Activated naive CD8-positive, alpha-beta T cell treated with anti-CD3 and anti-CD28 coated beads, Interleukin-2, amount 10 ng/mL, durations not matched to agents 7 days and 5 days (primary cell): ENCODE results near the gene MOB3A. TPM values are rescaled to one million over a fixed set of nuclear protein-coding genes. Genes with fewer than 3 reads are reported as not detected.

ENCODE experiments used
- ATAC-seq: fragments of 150-1000 bp; cut with Tn5 transposase; one replicate; pipeline ENCODE4 v1.10.0; 2021; ENCODE audit warnings: low read depth, moderate library complexity
- POLR2A ChIA-PET: fragments of 350-600 bp; sonication (Branson Sonifier 250); formaldehyde crosslinking; loops from one replicate; lab custom pipeline; 2021; ENCODE audit warnings: antibody characterized with exemption; lab: Charles Lee
- DNase-seq: peaks from one replicate; pipeline ENCODE4 v3.0.0; 2021
- H3K27ac Mint-ChIP-seq: one replicate; pipeline ENCODE4 v1.8.0; 2022; ENCODE audit warnings: mild to moderate bottlenecking, mixed read lengths
- H3K27me3 Mint-ChIP-seq: one replicate; pipeline ENCODE4 v1.8.0; 2022; ENCODE audit warnings: mild to moderate bottlenecking, moderate library complexity, mixed read lengths
- H3K36me3 Mint-ChIP-seq: one replicate; pipeline ENCODE4 v1.8.0; 2021; ENCODE audit warnings: mild to moderate bottlenecking, mixed read lengths
- H3K4me1 Mint-ChIP-seq: one replicate; pipeline ENCODE4 v1.8.0; 2021; ENCODE audit warnings: mixed read lengths
- H3K4me3 Mint-ChIP-seq: one replicate; pipeline ENCODE4 v1.8.0; 2022; ENCODE audit warnings: mild to moderate bottlenecking, moderate library complexity, mixed read lengths
- H3K9me3 Mint-ChIP-seq: one replicate; pipeline ENCODE4 v1.8.0; 2021; ENCODE audit warnings: mixed read lengths
- total RNA-seq, 2 experiments: library from RNA; stranded (reverse); gene quantifications; one replicate each; pipeline ENCODE4 v1.2.3, GENCODE V29; 2021

Gene MOB3A
- total RNA-seq, 2 experiments from 2014 or later: 190 to 200 TPM

DNA sequence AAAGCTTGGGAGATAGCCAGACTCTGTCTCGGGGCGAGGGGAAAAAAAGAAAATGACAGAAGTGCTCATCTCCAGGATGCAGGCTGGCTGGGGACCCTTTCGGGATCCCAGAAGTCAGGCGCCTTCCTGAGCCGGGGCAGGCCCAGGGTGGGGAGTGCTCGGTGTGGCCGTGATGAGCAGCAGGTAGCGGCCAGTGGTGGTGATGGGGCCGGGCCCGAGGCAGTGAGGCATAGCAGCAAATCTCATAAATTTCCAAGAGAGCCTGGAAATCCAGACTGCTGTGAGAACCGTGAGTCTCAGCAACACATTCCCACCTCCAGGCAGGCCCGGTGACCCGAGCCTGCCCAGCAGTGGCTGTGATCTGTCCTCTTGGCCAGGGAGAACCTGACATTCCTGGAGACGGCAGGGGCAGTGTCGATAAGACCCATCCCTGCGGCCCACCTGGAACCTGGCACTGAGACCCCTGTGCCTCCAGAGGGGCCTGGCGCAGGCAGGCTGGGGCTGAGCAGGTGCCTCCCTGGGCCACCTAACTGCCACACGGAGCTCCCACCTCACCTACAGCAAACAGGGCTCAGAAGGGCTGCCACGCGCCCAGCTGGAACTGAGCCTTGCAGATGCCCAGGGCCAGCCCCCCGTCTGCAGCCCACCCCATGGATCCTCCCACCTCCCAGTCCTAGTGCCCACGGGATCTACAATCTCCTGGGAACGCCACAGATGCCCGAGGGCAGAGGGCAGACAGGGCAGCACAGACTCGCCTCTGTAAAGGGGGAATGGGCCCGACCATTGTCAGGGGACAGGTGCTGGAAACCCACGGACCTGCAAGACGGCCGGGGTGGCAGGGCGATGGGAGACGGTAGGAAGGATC, 24.0 kb upstream of the MOB3A start:
- POLR2A ChIA-PET: interaction anchor here (0.6 to 0.7 kb wide), 2 partner anchors 113 to 116 kb away, joined by 3 to 5 read pairs; partner anchors contain the start of gene PLEKHJ1
- ATAC-seq (no peak), DNase-seq (no peak)
- Mint-ChIP-seq H3K9me3 (no peaks in the 10 kb centered on the region), H3K27me3 (no peaks in the 10 kb centered on the region), H3K36me3 (peaks cover 8% of the 10 kb centered on the region), H3K4me3 (no peak overlapping the region), H3K27ac (no peak overlapping the region), H3K4me1 (peaks cover 2% of the 10 kb centered on the region)

DNA sequence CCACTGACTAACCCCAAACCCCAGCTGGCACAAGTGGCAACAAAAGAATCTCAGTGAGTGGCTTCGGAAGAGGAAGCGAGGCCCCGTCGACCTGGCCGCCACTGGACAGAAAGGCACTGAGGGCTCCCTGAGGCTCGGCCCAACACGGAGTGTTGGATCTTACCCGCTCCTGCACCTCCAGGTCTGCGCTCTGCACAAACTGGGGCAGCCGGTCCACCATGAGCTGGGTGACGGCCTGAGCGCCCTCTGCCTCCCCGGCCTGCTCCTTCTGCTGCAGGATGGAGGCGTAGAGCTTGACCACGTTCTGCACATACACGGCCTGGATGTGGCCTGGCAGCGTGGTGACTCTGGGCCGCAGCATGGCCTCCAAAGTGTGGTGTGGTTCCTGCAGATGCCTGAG, 22.3 kb upstream of the MOB3A start:
- Mint-ChIP-seq H3K9me3 (no peaks in the 10 kb centered on the region), H3K4me3 (no peak overlapping the region), H3K27me3 (no peaks in the 10 kb centered on the region), H3K27ac (peak overlapping the region; percentile 23), H3K4me1 (peaks cover 4% of the 10 kb centered on the region), H3K36me3 (peaks cover 12% of the 10 kb centered on the region)
- POLR2A ChIA-PET: no interaction called here
- ATAC-seq: no peak
- DNase-seq: no peak

DNA sequence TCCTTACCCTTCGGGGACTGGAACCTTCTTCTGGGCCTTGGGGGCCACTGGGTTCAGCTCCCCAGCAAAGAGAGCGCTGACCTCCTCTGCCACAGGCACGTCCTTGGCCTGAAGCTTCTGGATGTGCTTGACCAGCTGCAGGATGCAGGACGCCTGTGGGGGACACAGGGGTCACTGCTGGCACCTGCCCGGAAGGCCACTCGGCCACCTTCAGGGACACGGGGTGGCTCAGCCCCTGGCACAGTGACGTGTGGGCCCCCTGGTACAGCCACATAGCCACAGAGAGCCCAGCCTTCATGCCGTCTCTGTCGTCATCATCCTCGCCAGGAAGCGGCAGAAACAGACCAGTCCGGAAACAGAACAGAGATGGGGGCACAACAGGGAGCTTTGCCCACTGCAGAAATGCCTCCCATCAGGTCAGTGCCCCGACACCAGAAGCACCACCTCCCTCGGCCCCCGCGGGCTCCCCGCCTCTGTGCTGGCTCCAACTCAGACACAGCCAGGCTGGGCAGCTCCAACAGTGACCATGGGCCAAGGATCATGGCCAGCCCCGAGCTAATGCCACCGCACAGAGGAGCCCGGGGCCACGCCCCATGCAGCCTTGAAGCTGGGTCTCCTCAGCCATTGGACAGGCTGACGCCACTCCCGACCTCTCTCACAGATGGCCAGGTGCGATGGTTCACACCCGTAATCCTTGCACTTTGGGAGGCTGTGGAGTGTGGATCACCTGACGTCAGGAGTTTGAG, 21.3 kb upstream of the MOB3A start:
- H3K27ac Mint-ChIP-seq: no peak overlapping the region
- H3K36me3 Mint-ChIP-seq: peaks cover 12% of the 10 kb centered on the region
- no peak for DNase-seq
- POLR2A ChIA-PET: no interaction called here
- no peaks in the 10 kb centered on the region for H3K9me3 Mint-ChIP-seq
- H3K4me3 Mint-ChIP-seq: no peak overlapping the region
- peaks cover 4% of the 10 kb centered on the region for H3K4me1 Mint-ChIP-seq
- no peak for ATAC-seq
- no peaks in the 10 kb centered on the region for H3K27me3 Mint-ChIP-seq

DNA sequence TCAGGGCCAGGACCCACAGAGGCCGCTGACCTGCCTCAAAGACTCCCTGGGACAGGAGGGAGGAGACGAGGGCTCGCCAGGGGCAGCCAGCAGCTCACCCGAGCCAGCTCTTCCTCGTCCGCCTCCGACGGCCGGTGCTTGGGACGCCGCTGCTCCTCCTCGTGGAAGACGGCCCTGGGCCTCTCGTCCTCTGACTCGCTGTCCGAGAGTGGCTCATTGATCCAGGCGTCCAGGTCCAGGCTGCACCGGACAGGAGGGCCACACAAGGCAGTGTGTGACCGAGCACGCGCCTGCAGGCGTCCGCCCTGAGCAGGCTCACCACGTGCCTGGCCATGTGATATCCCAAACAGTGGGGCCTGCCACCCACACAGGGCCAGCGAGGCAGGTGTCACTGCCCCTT, 20.4 kb upstream of the MOB3A start:
- no peak overlapping the region for H3K27ac Mint-ChIP-seq
- no peaks in the 10 kb centered on the region for H3K9me3 Mint-ChIP-seq
- peaks cover 4% of the 10 kb centered on the region for H3K4me1 Mint-ChIP-seq
- H3K4me3 Mint-ChIP-seq: no peak overlapping the region
- POLR2A ChIA-PET: no interaction called here
- ATAC-seq (no peak), DNase-seq (no peak)
- H3K27me3 Mint-ChIP-seq: no peaks in the 10 kb centered on the region
- H3K36me3 Mint-ChIP-seq: peaks cover 13% of the 10 kb centered on the region

DNA sequence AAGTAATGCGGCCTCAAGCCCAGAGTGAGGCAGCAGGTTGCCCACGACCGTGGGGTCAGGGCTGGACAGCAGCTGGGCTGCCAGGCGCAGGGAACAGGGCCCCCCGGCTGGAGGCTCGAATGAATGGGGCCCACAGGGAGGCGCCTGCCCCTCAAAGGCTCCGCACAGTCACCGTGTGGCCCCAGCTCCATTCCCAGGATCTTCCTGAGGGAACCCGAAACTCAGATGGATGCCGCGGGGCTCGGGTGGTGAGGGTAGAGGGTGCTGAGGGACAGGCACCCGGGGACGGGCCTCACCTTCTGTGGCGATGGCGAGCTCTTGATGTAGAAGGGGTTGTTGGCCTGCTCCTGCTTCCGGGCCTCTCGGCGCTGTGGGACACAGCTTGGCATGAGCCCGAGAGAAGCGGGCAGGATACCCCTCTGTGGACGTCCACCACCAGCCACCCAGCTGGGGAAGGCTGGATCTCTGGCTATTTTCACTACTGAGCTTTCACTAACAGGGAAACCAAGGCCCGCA, 19.8 kb upstream of the MOB3A start:
- no peak overlapping the region for H3K4me3 Mint-ChIP-seq
- no peaks in the 10 kb centered on the region for H3K27me3 Mint-ChIP-seq
- H3K36me3 Mint-ChIP-seq: peaks cover 13% of the 10 kb centered on the region
- ATAC-seq: no peak
- peaks cover 4% of the 10 kb centered on the region for H3K4me1 Mint-ChIP-seq
- no peak overlapping the region for H3K27ac Mint-ChIP-seq
- DNase-seq: no peak
- H3K9me3 Mint-ChIP-seq: no peaks in the 10 kb centered on the region
- POLR2A ChIA-PET: no interaction called here

DNA sequence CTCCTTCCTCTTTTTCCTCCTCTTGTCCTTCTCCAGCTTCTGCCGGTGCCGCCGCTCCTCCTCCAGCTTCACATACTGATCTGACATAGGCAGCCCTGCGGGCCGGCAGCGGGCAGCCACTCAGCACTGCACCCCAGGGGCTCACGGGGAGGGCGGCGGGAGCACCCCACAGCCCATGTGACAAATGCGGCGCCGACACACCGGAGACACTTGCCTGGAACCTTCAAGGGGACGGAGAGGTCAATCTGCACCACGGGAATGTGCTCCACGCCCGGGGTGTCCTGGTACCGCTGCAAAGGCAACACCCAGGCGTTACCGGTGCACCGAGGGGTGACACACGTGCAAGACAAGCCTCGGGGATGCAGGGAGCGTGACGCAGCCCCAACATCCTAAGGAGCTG, 19.2 kb upstream of the MOB3A start:
- Mint-ChIP-seq H3K9me3 (no peaks in the 10 kb centered on the region), H3K36me3 (peaks cover 13% of the 10 kb centered on the region), H3K27me3 (no peaks in the 10 kb centered on the region), H3K27ac (peak overlapping the region; percentile 15), H3K4me3 (no peak overlapping the region), H3K4me1 (peaks cover 4% of the 10 kb centered on the region)
- ATAC-seq: no peak
- no peak for DNase-seq
- POLR2A ChIA-PET: no interaction called here

DNA sequence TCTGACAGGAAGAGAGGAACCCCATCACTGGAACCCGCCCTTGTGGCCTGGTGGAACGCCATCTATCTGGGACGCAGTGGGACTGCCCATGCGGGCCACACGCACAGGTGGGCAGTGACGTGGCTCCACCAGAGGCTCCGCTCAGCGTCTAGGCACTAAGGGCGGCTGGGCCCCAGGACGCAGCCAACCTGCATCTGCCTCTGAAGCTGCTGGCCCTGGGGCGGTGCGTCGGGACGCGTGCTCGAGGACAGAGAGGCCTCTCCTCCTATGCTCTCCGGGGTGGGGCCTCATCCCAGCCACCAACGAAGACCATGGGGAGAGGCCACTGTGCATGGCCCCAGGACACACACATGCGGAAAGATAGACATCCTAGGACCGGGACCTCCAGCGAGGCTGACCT, 18.7 kb upstream of the MOB3A start:
- POLR2A ChIA-PET: no interaction called here
- H3K27ac Mint-ChIP-seq: no peak overlapping the region
- H3K36me3 Mint-ChIP-seq: peaks cover 13% of the 10 kb centered on the region

DNA sequence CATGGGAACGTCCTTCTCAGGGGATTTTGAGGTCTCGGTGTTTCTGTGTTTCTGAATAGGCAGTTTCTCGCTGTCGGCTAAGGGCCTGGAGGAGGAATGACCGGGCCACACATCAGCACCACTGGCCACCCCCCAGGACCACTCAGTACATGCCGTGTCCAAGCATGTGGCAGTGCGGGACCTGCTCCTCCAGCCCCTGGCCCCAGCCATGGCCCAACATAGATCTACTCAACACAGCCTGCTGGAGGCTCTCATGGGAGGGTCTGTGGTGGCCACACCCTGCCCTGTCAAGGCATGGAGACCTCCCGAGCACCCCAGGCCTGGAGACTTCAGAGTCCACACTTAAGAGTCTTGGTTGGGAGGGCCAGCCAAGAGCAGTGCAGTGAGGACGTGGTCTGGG, 18.1 kb upstream of the MOB3A start:
- DNase-seq: no peak
- H3K4me1 Mint-ChIP-seq: peaks cover 3% of the 10 kb centered on the region
- no peak for ATAC-seq
- H3K36me3 Mint-ChIP-seq: peaks cover 12% of the 10 kb centered on the region
- no peaks in the 10 kb centered on the region for H3K27me3 Mint-ChIP-seq
- POLR2A ChIA-PET: no interaction called here
- H3K4me3 Mint-ChIP-seq: no peak overlapping the region
- no peaks in the 10 kb centered on the region for H3K9me3 Mint-ChIP-seq
- H3K27ac Mint-ChIP-seq: no peak overlapping the region

More for the DNA sequence above, 18.7 kb upstream of the MOB3A start:
- ATAC-seq (no peak), DNase-seq (no peak)
- Mint-ChIP-seq H3K4me1 (peaks cover 4% of the 10 kb centered on the region), H3K9me3 (no peaks in the 10 kb centered on the region), H3K27me3 (no peaks in the 10 kb centered on the region), H3K4me3 (no peak overlapping the region)

DNA sequence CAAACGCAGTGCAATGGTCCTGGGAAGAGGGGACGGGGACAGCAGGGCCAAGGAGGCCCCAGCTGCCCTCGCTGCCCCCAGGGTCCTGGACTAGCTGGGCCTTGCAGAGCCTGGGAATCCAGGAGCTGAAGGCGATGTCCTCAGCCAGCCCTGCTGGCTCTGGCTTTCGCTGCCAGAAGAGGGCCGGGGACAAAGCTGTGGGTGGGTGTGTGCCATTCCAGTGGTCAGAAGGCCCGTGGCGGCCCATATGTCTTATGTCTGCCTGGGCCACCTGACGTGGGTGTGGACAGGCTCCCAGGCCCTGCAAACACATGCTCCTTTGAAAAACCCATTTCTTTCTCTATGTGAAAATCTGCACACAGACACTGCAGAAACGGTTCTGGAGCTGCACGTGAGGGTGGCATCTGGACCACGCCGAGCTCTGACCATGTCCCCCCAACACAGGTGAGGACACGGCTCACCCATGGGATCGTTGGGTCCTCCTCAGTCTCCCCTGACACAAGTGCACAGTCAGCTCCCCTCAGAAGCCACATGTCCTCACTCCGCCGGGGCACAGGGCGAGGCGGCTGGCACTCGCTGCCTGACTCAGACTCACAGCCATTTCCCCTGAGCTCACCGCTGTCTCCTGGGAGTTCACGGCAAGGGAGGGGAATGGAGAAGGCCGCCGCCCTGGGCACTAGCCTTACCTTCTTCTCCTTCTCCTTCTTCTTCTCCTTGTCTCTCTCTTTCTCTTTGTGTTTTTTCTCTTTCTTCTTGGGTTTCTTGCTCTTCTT, 17.5 kb upstream of the MOB3A start:
- POLR2A ChIA-PET: no interaction called here
- ATAC-seq (no peak), DNase-seq (no peak)
- no peaks in the 10 kb centered on the region for H3K27me3 Mint-ChIP-seq
- H3K4me1 Mint-ChIP-seq: peaks cover 2% of the 10 kb centered on the region
- H3K36me3 Mint-ChIP-seq: peaks cover 9% of the 10 kb centered on the region
- no peak overlapping the region for H3K4me3 Mint-ChIP-seq
- H3K27ac Mint-ChIP-seq: no peak overlapping the region
- H3K9me3 Mint-ChIP-seq: no peaks in the 10 kb centered on the region

DNA sequence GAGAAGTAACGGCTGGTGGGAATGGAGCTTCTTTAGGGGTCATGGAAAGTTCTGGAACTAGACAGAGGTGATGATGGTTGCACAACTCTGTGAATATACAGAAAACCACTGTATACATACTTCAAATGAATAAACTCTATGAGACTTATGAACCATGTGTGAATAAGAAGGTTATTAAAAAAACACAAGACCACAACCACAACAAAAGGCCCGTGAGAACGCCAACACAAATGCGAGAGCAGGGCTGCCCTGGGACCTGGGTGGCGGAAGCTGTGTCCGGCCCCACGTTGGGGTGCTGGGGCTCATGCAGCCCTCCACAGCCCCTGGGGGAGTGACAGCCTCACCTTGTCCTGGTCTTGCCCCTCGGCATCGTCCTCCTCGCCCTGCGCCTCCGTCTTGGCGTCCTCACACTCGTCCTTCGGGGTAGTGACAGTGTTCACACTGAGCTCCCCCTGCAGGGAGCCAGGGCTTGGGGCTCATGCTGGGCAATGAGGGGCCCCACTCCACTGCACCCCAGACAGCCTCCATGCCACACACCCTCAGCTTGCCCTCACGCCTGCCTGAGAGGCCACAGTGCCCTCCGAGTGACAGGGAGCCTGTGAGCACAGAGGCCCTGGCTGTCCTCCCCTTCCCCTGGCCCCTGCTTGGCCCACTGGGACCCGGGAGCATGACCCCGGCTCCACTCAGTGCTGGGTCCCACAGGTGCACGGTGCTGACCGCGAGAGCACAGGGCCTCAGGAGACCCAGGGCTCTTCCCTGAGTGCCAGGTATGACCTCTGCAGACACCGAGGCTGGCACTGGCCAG, 16.6 kb upstream of the MOB3A start:
- no peak overlapping the region for H3K4me3 Mint-ChIP-seq
- no peak for DNase-seq
- H3K9me3 Mint-ChIP-seq: no peaks in the 10 kb centered on the region
- H3K27me3 Mint-ChIP-seq: no peaks in the 10 kb centered on the region
- H3K4me1 Mint-ChIP-seq: peaks cover 2% of the 10 kb centered on the region
- peaks cover 12% of the 10 kb centered on the region for H3K36me3 Mint-ChIP-seq
- H3K27ac Mint-ChIP-seq: peak overlapping the region; percentile 54
- no peak for ATAC-seq
- POLR2A ChIA-PET: no interaction called here

DNA sequence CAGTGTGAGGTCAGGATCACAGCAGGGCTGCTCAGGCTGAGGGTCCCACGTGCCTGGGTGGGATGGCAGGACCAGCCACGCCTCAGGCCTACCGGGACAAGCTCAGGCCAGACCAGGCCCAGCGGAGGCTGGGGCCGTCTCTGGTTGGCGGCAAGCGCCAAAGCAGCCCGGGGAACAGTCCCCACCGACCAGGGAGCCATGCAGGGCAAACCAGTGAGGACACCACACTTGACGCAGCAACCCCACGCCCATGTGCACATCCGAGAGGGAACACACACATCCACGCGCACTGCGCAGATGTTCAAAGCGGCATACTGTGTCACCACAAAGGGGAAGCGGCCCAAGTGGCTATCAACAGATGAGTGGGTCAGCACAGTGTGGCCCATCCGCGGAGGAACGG, 15.8 kb upstream of the MOB3A start:
- H3K27ac Mint-ChIP-seq: no peak overlapping the region

DNA sequence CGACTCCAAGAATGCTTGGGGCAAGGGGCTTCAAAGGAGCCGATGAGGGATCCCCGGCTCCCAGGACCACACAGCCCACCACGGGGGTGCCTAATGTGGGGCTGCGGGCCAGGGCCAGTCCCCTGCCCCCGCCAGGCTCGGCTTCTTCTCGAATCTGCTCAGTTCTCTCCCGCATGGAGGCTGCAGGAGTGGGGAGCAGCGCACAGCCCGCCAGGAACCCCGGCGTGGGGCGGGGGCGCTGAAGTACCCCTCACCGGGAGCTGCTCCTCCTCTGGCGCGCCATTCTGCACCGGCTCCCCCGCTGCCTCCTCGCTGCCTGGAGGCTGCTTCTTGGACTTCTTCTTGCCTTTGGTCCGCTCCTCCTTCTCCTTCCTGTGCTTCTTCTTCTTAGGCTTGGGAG, 15.3 kb upstream of the MOB3A start:
- Mint-ChIP-seq H3K4me1 (peaks cover 2% of the 10 kb centered on the region), H3K27me3 (no peaks in the 10 kb centered on the region), H3K4me3 (no peak overlapping the region), H3K9me3 (no peaks in the 10 kb centered on the region), H3K36me3 (peaks cover 21% of the 10 kb centered on the region), H3K27ac (no peak overlapping the region)
- DNase-seq (no peak), ATAC-seq (no peak)
- POLR2A ChIA-PET: interaction anchor here (0.5 kb wide), 1 partner anchor 68 kb away, joined by 4 read pairs; no protein-coding TSS in a partner anchor

More for the DNA sequence above, 15.8 kb upstream of the MOB3A start:
- Mint-ChIP-seq H3K36me3 (peaks cover 17% of the 10 kb centered on the region), H3K9me3 (no peaks in the 10 kb centered on the region), H3K27me3 (no peaks in the 10 kb centered on the region), H3K4me1 (peaks cover 2% of the 10 kb centered on the region), H3K4me3 (no peak overlapping the region)
- no peak for DNase-seq
- no peak for ATAC-seq
- POLR2A ChIA-PET: interaction anchor here (0.5 kb wide), 1 partner anchor 68 kb away, joined by 4 read pairs; no protein-coding TSS in a partner anchor
